IPS DF 6.9 (cell line): ENCODE results near the gene EXOSC3.
"Not testable (repeated sequence)": the region's sequence is repeated elsewhere in the genome, so short reads cannot be mapped to it uniquely, and the experiment has no call there.

ENCODE experiments used
- DNase-seq: peaks from one replicate; pipeline ENCODE4 v3.0.0-alpha.2; 2013; ENCODE audit warnings: low read depth, low spot score
- H3K27ac ChIP-seq: one replicate; pipeline ENCODE4 v1.5.1; 2013; ENCODE audit warnings: low read length, control low read depth
- H3K27me3 ChIP-seq: 2 replicates; pipeline ENCODE4 v1.6.1; 2013; ENCODE audit warnings: mild to moderate bottlenecking, low read length; ENCODE audit not compliant: control insufficient read depth, insufficient read depth
- H3K36me3 ChIP-seq: 2 replicates; pipeline ENCODE4 v1.6.1; 2013; ENCODE audit warnings: low read length; ENCODE audit not compliant: control insufficient read depth, insufficient read depth
- H3K4me1 ChIP-seq: 2 replicates; pipeline ENCODE4 v1.6.1; 2013; ENCODE audit warnings: low read length; ENCODE audit not compliant: control insufficient read depth, insufficient read depth
- H3K4me3 ChIP-seq: 2 replicates; pipeline ENCODE4 v1.5.1; 2013; ENCODE audit warnings: mild to moderate bottlenecking, low read length
- H3K9me3 ChIP-seq: 2 replicates; pipeline ENCODE4 v1.6.1; 2013; ENCODE audit warnings: low read length, inconsistent platforms; ENCODE audit not compliant: control insufficient read depth, insufficient read depth
- WGBS: extraction: QIAGEN DNeasy Blood & Tissue Kit; methylation state at CpG from one replicate; pipeline ENCODE4 v1.1.7; 2013; ENCODE audit warnings: mixed read lengths, missing lambda C conversion rate; ENCODE audit not compliant: insufficient read length, insufficient coverage; 5-methylcytosine and 5-hydroxymethylcytosine counted together

Gene EXOSC3

DNA sequence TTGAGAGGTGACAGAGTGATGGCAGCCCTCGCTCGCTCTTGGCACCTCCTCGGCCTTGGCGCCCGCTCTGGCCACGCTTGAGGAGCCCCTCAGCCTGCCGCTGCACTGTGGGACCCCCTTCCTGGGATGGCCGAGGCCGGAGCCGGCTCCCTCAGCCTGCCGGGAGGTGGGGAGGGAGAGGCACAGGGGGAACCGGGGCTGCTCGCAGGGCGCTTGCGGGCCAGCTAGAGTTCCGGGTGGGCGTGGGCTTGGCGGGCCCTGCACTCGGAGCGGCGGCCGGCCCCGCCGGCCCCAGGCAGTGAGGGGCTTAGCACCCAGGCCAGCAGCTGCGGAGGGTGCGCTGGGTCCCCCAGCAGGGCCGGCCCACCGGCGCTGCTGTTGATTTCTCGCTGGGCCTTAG is 33.2 kb downstream of the EXOSC3 start:
- H3K4me3 ChIP-seq = not testable (repeated sequence)

DNA sequence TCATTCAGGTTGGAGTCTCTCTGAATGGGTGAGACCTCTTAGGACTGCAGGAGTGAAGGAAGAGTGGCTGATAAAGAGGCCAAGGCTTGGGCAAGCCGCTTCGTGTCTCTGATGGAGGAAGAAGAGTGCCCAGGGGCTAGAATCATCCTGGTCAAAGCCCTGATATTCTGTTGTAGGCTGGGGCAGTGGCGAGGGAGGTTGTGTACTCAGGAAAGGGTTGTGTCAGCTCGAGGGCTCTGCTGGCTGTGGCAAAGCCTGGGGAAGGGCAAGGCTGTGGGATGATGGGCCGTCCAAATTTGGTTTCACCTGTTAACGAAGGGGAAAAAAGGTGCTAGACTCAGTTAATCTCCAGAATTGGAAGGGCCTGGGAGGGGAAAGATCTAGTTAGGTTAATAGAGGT is 33.7 kb downstream of the EXOSC3 start:
- no peak for DNase-seq
- Histone ChIP-seq H3K36me3 (no peaks in the 10 kb centered on the region), H3K4me3 (no peak overlapping the region), H3K27ac (no peak overlapping the region), H3K9me3 (no peaks in the 10 kb centered on the region), H3K4me1 (peaks cover 1% of the 10 kb centered on the region; the same call in 1 of the 2 replicates), H3K27me3 (no peaks in the 10 kb centered on the region)
- no CpG with 5 or more reads among the region's 6 CpGs for WGBS

More for the DNA sequence above, 33.2 kb downstream of the EXOSC3 start:
- not testable (repeated sequence) for H3K9me3 ChIP-seq, H3K36me3 ChIP-seq, H3K4me1 ChIP-seq, DNase-seq, H3K27ac ChIP-seq, H3K27me3 ChIP-seq
- no CpG with 5 or more reads among the region's 30 CpGs for WGBS

DNA sequence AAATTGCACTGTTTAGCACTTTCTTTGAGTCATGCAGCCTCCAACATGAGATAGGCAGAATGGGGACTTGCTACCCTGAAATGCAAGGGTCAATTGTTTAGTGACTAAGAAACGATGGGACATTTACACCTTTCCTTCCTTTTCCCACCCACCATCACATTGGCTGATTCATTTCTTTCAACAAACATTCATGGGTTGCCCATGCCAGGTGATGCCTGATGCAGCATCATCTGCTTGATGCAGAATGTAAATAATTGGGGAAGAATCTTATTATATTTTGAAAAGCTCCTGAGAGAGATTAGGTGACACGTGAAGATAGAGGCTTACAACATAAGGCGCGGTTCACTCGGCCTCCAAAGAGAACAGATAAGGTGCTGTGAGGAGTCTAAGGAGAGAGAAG is 35.7 kb downstream of the EXOSC3 start:
- Histone ChIP-seq H3K27ac (no peak overlapping the region), H3K36me3 (no peaks in the 10 kb centered on the region), H3K27me3 (no peaks in the 10 kb centered on the region), H3K9me3 (no peaks in the 10 kb centered on the region), H3K4me3 (no peak overlapping the region), H3K4me1 (peaks cover 1% of the 10 kb centered on the region; the same call in 1 of the 2 replicates)
- no peak for DNase-seq
- no CpG with 5 or more reads among the region's 5 CpGs for WGBS

DNA sequence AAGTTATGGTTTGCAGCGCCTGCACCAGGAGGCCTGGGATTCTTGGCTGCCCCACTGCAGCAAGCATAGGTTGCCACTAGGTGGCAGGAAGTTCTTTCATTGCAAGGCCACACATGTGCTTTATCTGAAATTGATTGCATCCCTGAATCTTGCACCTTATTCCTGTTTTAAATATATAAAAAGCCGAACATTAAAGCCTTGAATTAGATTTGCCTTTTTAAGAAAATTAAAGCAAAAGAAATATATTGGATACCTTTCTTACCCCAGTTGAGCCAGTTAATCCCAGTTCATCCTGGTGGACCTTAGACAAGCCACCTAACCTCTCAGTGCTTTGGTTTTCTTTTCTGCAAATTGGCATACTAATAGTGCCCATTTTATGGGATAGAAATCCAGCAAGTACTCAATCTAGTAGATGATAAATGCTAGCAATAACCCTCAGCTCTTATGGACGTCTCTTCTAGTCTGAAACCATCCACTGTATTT is 37.6 kb downstream of the EXOSC3 start:
- no CpG with 5 or more reads among the region's 3 CpGs for WGBS
- no peak overlapping the region for H3K4me3 ChIP-seq
- no peak overlapping the region for H3K27ac ChIP-seq
- H3K27me3 ChIP-seq = no peaks in the 10 kb centered on the region
- H3K4me1 ChIP-seq = no peaks in the 10 kb centered on the region
- H3K9me3 ChIP-seq = no peaks in the 10 kb centered on the region
- DNase-seq = peak; percentile 29
- no peaks in the 10 kb centered on the region for H3K36me3 ChIP-seq

DNA sequence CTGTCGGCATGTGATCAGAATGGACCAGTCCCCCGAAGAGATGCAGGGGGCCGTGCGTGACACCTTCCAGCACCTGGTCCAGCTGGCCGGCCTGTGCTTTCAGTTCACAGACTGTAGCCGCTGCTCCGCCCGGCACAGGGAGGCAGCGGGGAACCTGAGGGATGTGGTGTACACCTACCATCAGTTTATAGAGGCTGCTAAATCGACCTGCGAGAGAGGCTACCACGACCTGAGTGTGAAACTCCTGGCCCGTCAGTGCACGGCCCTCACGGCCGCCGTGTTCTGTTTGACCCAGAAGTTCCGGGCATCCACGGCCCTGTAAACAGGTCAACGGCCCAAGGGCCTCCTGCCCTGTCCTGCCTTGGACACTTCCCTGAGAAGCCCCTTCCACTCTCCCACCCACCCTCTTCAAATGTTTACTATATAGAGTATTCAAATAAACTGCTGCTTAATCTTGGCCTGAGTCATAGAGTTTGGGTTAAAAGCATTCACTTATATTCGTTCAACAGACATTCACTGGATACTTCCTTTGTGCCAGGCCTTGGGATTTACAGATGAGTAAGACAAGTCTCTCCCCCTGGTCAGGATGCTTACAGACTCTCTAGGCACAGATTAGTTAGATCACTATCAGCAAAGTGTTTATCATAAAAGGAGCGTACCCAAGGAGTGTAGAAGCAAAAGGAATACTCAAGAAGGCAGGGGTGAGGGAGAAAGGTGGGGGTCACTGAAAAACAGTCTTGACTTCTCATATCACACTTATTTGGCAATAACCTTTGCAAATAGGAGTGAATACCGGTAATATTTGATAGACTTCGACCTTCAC is 38.2 kb downstream of the EXOSC3 start:
- H3K27ac ChIP-seq = no peak overlapping the region
- no peaks in the 10 kb centered on the region for H3K36me3 ChIP-seq
- H3K27me3 ChIP-seq = no peaks in the 10 kb centered on the region
- no peaks in the 10 kb centered on the region for H3K9me3 ChIP-seq
- no peak overlapping the region for H3K4me3 ChIP-seq
- DNase-seq = no peak
- no CpG with 5 or more reads among the region's 24 CpGs for WGBS
- H3K4me1 ChIP-seq = no peaks in the 10 kb centered on the region

DNA sequence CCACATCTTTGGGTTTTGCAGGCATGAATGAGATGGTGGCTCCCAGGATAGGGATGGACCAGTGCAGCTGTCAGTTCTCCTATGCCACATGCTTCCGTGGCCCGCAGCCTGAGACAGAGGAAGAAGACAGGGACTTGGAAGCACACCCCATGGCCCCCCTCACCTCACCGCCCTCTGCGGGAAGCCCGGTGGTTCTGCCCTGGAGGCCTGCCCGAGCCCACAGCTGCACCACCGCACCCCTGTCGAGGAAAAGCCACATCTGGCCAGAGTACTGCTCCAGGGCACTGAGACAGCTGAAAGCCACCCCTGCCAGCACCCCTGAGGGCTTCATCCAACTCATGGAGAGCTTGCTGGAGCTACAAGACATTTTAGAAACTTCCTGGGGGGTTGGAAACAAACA is 38.9 kb downstream of the EXOSC3 start:
- no peak for DNase-seq
- Histone ChIP-seq H3K27me3 (no peaks in the 10 kb centered on the region), H3K4me1 (no peaks in the 10 kb centered on the region), H3K27ac (no peak overlapping the region), H3K4me3 (no peak overlapping the region), H3K9me3 (no peaks in the 10 kb centered on the region), H3K36me3 (no peaks in the 10 kb centered on the region)
- WGBS = no CpG with 5 or more reads among the region's 8 CpGs

DNA sequence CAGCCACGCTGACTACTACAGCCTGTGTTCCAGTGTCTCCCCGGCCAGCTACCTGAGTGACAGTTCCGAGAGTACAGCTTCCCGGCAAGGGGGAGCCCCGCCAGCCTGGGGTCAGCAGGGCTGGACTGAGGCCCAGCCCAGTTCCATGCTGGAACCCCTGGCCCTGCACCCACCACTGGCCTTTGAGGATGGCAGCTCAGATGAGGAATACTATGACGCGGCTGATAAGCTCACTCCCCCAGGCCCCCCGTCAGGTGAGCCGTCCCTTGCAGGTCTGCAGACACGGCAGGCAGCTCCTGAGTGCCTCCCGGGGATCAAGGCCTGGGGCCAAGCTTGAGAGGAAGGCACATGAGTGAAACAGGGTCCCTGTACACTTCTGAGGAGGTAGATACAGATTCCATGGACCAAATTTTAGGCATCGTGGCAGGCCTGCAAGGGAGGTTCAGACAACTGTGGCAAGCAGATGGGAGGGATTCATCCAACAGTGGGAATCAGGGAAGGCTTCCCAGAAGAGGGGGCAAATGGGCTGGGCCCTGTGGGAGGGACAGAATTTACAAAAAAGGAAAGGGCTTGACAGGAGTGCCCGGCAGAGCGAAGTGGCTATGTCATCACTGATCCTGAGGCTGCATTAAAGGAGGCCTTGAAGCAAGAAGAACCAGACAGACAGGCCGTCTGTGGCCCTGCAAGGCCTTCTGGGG is 44.1 kb downstream of the EXOSC3 start:
- DNase-seq = no peak
- Histone ChIP-seq H3K27ac (no peak overlapping the region), H3K9me3 (no peaks in the 10 kb centered on the region), H3K36me3 (no peaks in the 10 kb centered on the region; the same call in 1 of the 2 replicates), H3K4me3 (no peak overlapping the region), H3K4me1 (no peaks in the 10 kb centered on the region), H3K27me3 (no peaks in the 10 kb centered on the region)
- WGBS = no CpG with 5 or more reads among the region's 15 CpGs

DNA sequence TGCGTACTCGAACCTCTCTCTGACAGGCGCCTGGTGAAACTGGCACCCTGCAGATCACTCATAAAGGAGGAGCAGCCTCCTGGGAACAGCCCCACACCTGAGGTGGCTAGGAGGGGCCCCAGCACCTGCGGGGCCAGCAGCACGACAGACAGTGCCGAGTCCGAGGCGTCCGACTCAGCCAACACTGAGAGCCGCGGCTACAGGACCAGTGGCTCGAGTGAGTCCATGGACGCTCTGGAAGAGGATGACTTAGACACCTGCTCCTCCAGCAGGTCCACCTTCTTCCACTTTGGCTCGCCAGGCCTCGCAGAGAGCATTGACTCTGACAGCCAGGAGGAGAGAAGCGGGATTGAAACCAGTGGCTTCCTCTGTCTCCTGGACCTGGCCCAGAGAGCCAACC is 44.7 kb downstream of the EXOSC3 start:
- Histone ChIP-seq H3K36me3 (no peaks in the 10 kb centered on the region; the same call in 1 of the 2 replicates), H3K27ac (no peak overlapping the region), H3K9me3 (no peaks in the 10 kb centered on the region), H3K27me3 (no peaks in the 10 kb centered on the region), H3K4me3 (no peak overlapping the region), H3K4me1 (no peaks in the 10 kb centered on the region)
- WGBS = no CpG with 5 or more reads among the region's 16 CpGs
- no peak for DNase-seq

DNA sequence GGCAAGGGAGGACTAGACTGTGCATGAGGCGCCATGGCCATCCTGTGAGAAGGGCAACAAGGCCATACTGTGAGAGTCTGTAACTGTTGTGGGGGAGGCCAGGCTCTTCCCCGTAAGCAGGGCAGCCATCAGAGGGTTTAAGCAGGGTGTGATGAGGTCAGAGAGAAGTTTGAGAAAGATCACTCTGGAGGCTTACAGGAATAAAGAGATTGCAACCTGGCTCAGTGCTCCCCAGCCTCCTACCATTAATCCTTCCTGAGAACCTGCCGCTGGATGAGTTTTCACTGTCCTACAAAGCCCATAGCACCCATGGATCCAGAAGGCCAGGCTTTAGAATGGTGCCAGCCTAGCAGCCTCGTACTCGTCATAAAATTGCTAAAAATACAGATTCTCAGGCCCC is 45.6 kb downstream of the EXOSC3 start:
- no peaks in the 10 kb centered on the region for H3K27me3 ChIP-seq
- H3K4me3 ChIP-seq = no peak overlapping the region
- H3K27ac ChIP-seq = no peak overlapping the region
- no CpG with 5 or more reads among the region's 5 CpGs for WGBS
- no peaks in the 10 kb centered on the region for H3K9me3 ChIP-seq
- no peaks in the 10 kb centered on the region; the same call in 1 of the 2 replicates for H3K36me3 ChIP-seq
- DNase-seq = no peak
- no peaks in the 10 kb centered on the region for H3K4me1 ChIP-seq

DNA sequence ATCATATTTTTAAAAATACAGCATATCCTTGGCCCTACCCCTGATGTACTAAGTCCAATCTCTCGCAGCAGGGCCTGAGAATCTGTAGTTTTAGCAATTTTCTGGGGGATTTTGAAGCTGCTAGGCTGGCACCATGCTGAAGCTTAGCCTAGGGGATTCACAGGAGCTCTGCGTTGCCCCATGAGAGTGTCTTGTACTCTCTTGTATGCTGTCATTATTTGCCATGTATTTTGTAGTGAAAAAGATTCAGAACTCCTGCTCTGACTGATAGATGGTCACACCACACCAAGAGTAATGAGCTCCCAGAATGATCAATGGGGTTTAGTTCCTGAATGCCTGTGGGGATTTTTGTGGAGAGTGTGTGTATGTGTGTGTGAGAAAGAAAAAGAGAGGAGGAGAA is 51.9 kb downstream of the EXOSC3 start:
- Histone ChIP-seq H3K4me1 (no peaks in the 10 kb centered on the region), H3K9me3 (no peaks in the 10 kb centered on the region), H3K4me3 (no peak overlapping the region), H3K27ac (no peak overlapping the region), H3K27me3 (no peaks in the 10 kb centered on the region), H3K36me3 (no peaks in the 10 kb centered on the region)
- no CpG with 5 or more reads among the region's 2 CpGs for WGBS
- DNase-seq = no peak
